Large intestine (tissue), 3 donors: ENCODE results near the gene LYRM7. TPM values are rescaled to one million over a fixed set of nuclear protein-coding genes. Genes with fewer than 3 reads are reported as not detected.

Experiments
- DNase-seq, 2 donors: peaks; one replicate each; pipeline versions ENCODE4 v3.0.0 to v3.0.0-alpha.2; 2013
- H3K27ac ChIP-seq: one replicate; pipeline ENCODE4 v1.5.1; 2013; ENCODE audit warnings: low read length
- H3K27me3 ChIP-seq: 2 replicates; pipeline ENCODE4 v1.6.1; 2013; ENCODE audit warnings: low read length; ENCODE audit not compliant: control insufficient read depth, insufficient read depth
- H3K36me3 ChIP-seq: 2 replicates; pipeline ENCODE4 v1.6.1; 2013; ENCODE audit warnings: low read length; ENCODE audit not compliant: control insufficient read depth, insufficient read depth
- H3K4me1 ChIP-seq: one replicate; pipeline ENCODE4 v1.6.1; 2013; ENCODE audit warnings: low read length; ENCODE audit not compliant: control insufficient read depth, insufficient read depth
- H3K4me3 ChIP-seq: one replicate; pipeline ENCODE4 v1.5.1; 2013; ENCODE audit warnings: low read length
- H3K9me3 ChIP-seq: one replicate; pipeline ENCODE4 v1.6.1; 2013; ENCODE audit warnings: mild to moderate bottlenecking, low read depth, low read length, moderate library complexity; ENCODE audit not compliant: control insufficient read depth
- WGBS: methylation state at CpG from one replicate; pipeline ENCODE4 v1.1.5; 2013; ENCODE audit warnings: low lambda C conversion rate; ENCODE audit not compliant: insufficient coverage; 5-methylcytosine and 5-hydroxymethylcytosine counted together
- polyA plus RNA-seq: library from polyadenylated mRNA; unstranded; fragments of 120-200 nt; gene quantifications from one replicate; pipeline ENCODE4 v1.2.1, GENCODE V29; 2013

LYRM7 gene
- polyA plus RNA-seq, 1 donor: 11.2 TPM

- DNase-seq: no peak
- no peaks in the 10 kb centered on the region for H3K36me3 ChIP-seq
- no peaks in the 10 kb centered on the region for H3K4me1 ChIP-seq
- no peaks in the 10 kb centered on the region for H3K27me3 ChIP-seq
- H3K27ac ChIP-seq: no peak overlapping the region
- WGBS: no CpG with 5 or more reads among the region's 7 CpGs
- no peaks in the 10 kb centered on the region for H3K9me3 ChIP-seq
- no peak overlapping the region for H3K4me3 ChIP-seq
Observed at GRCh38 chr5:131150408-131150807, 20.3 kb upstream of the LYRM7 start.

- DNase-seq: no peak
- no peaks in the 10 kb centered on the region for H3K4me1 ChIP-seq
- no peaks in the 10 kb centered on the region for H3K27me3 ChIP-seq
- H3K27ac ChIP-seq: no peak overlapping the region
- H3K9me3 ChIP-seq: no peaks in the 10 kb centered on the region
- no peaks in the 10 kb centered on the region for H3K36me3 ChIP-seq
- WGBS: 100% methylated on average over 1 of the region's 4 CpGs
- H3K4me3 ChIP-seq: no peak overlapping the region
Observed at GRCh38 chr5:131151216-131151615, 19.5 kb upstream of the LYRM7 start.

- WGBS: no CpG with 5 or more reads among the region's 2 CpGs
Observed at GRCh38 chr5:131156385-131156784, 14.4 kb upstream of the LYRM7 start.

GRCh38 chr5:131156957-131157356, 13.8 kb upstream of the LYRM7 start:
- WGBS: no CpG with 5 or more reads among the region's 5 CpGs
- DNase-seq: no peak
- Histone ChIP-seq H3K27me3 (no peaks in the 10 kb centered on the region), H3K9me3 (no peaks in the 10 kb centered on the region), H3K4me1 (no peaks in the 10 kb centered on the region), H3K27ac (no peak overlapping the region), H3K4me3 (no peak overlapping the region), H3K36me3 (peaks cover 38% of the 10 kb centered on the region)

More at GRCh38 chr5:131156385-131156784, 14.4 kb upstream of the LYRM7 start:
- DNase-seq: no peak
- H3K36me3 ChIP-seq: peaks cover 33% of the 10 kb centered on the region
- H3K9me3 ChIP-seq: no peaks in the 10 kb centered on the region
- no peak overlapping the region for H3K27ac ChIP-seq
- H3K27me3 ChIP-seq: no peaks in the 10 kb centered on the region
- no peak overlapping the region for H3K4me3 ChIP-seq
- no peaks in the 10 kb centered on the region for H3K4me1 ChIP-seq

GRCh38 chr5:131160134-131160533, 10.6 kb upstream of the LYRM7 start:
- no peaks in the 10 kb centered on the region for H3K27me3 ChIP-seq
- no peak for DNase-seq
- no peak overlapping the region for H3K27ac ChIP-seq
- peaks cover 3% of the 10 kb centered on the region for H3K4me1 ChIP-seq
- H3K4me3 ChIP-seq: no peak overlapping the region
- WGBS: no CpG with 5 or more reads among the region's 2 CpGs
- H3K36me3 ChIP-seq: peaks cover 41% of the 10 kb centered on the region
- H3K9me3 ChIP-seq: no peaks in the 10 kb centered on the region

- Histone ChIP-seq H3K4me1 (peaks cover 3% of the 10 kb centered on the region), H3K4me3 (peak overlapping the region; percentile 91), H3K27ac (peak overlapping the region; percentile 94), H3K9me3 (no peaks in the 10 kb centered on the region), H3K36me3 (peaks cover 34% of the 10 kb centered on the region), H3K27me3 (no peaks in the 10 kb centered on the region)
- peak; percentile 19 to 72 for DNase-seq
- 8% methylated on average over 4 of the region's 9 CpGs for WGBS
Observed at GRCh38 chr5:131163276-131164119, 7.2 kb upstream of the LYRM7 start.

- no peaks in the 10 kb centered on the region for H3K27me3 ChIP-seq
- H3K27ac ChIP-seq: peak overlapping the region; percentile 97
- H3K4me3 ChIP-seq: peak overlapping the region; percentile 91
- WGBS: no CpG with 5 or more reads among the region's 73 CpGs
- H3K9me3 ChIP-seq: no peaks in the 10 kb centered on the region
- peak; percentile 42 to 84 for DNase-seq
- peaks cover 26% of the 10 kb centered on the region for H3K36me3 ChIP-seq
- H3K4me1 ChIP-seq: peaks cover 6% of the 10 kb centered on the region
Observed at GRCh38 chr5:131164191-131165118, 6.3 kb upstream of the LYRM7 start.

- Histone ChIP-seq H3K36me3 (peaks cover 20% of the 10 kb centered on the region), H3K27me3 (no peaks in the 10 kb centered on the region), H3K27ac (peak within 1 kb of the TSS; percentile 97), H3K9me3 (no peaks in the 10 kb centered on the region), H3K4me1 (peaks cover 6% of the 10 kb centered on the region), H3K4me3 (peak within 1 kb of the TSS; percentile 91)
- DNase-seq: peak; percentile 94
- WGBS: no CpG with 5 or more reads among the region's 33 CpGs
Observed at GRCh38 chr5:131165119-131165727, 5.5 kb upstream of the LYRM7 start, which contains the start of gene HINT1. Gene HINT1 (minus strand): TSS chr5:131165256. CDS start chr5:131165205, 51 bp downstream.

- H3K27ac ChIP-seq: no peak overlapping the region
- peaks cover 11% of the 10 kb centered on the region for H3K4me1 ChIP-seq
- WGBS: 100% methylated on average over 1 of the region's 5 CpGs
- DNase-seq: no peak
- no peak overlapping the region for H3K4me3 ChIP-seq
- H3K36me3 ChIP-seq: no peaks in the 10 kb centered on the region
- H3K9me3 ChIP-seq: no peaks in the 10 kb centered on the region
- no peaks in the 10 kb centered on the region for H3K27me3 ChIP-seq
Observed at GRCh38 chr5:131167615-131168014, 3.1 kb upstream of the LYRM7 start.
